K562 (cell line): ENCODE measurements around the gene CDS1. TPM values are rescaled to one million over a fixed set of nuclear protein-coding genes. Genes with fewer than 3 reads are reported as not detected.

ENCODE experiments used
- ATAC-seq: fragments of 200-7000 bp; cut with Tn5 transposase; 3 replicates; pipeline ENCODE4 v1.9.1; 2020; ENCODE audit warnings: moderate library complexity
- BruUV-seq: library from RNA; stranded (reverse); fragments of 400-500 nt; replicated peaks from 2 replicates; lab custom pipeline; 2021; lab: Mats Ljungman, UMichigan
- CTCF ChIA-PET: fragments of 300-600 bp; formaldehyde crosslinking; extraction: SDS; loops from one replicate; lab custom pipeline; 2021; ENCODE audit warnings: low intra/inter-chr PET ratio; lab: Yijun Ruan, JAX
- POLR2A ChIA-PET: fragments of 300-600, 350-650 bp; sonication (Branson Sonifier 250); formaldehyde crosslinking; extraction: SDS; loops from one replicate; lab custom pipeline; 2021; ENCODE audit warnings: antibody characterized with exemption, inconsistent platforms; lab: Yijun Ruan, JAX
- DNase-seq, 4 experiments: peaks; one replicate each; pipeline versions ENCODE4 v3.0.0 to v3.0.0-alpha.2; 2011 to 2018; ENCODE audit warnings: low spot score in 3 of 4, mixed read lengths in 3 of 4; ENCODE audit errors: extremely low read depth in 1 of 4
- FAIRE-seq: peaks from 2 replicates; lab custom pipeline; 2011; peaks lifted over from hg19 to GRCh38; lab: Jason Lieb, UNC
- H2AFZ ChIP-seq: 2 replicates; pipeline ENCODE4 v1.6.0; 2011; ENCODE audit warnings: low read depth, low read length, control low read depth, inconsistent platforms
- H3K27ac ChIP-seq: fragments of 200-600 bp; 3 replicates; pipeline ENCODE4 v1.8.0; 2011; ENCODE audit warnings: low read depth, mild to moderate bottlenecking, control low read depth, inconsistent platforms, low read length, moderate library complexity, mixed read lengths; ENCODE audit errors: extremely low read depth
- H3K27me3 ChIP-seq, 2 experiments: fragments of 300-600 bp in 1 of 2; 2 replicates in 1 of 2; 3 replicates in 1 of 2; pipeline versions ENCODE4 v1.6.0 to v1.8.0; 2011; ENCODE audit warnings: inconsistent platforms in 2 of 2, low read length in 2 of 2, mild to moderate bottlenecking in 1 of 2, mixed read lengths in 1 of 2, moderate library complexity in 1 of 2; ENCODE audit not compliant: control insufficient read depth in 2 of 2, insufficient read depth in 2 of 2
- H3K36me3 ChIP-seq: fragments of 300-600 bp; 3 replicates; pipeline ENCODE4 v1.8.0; 2011; ENCODE audit warnings: mild to moderate bottlenecking, low read length, inconsistent platforms; ENCODE audit not compliant: control insufficient read depth, insufficient read depth
- H3K4me1 ChIP-seq, 2 experiments: fragments of 200-600 bp in 1 of 2; replicated peaks in 1 of 2; 2 replicates in 1 of 2; 3 replicates in 1 of 2; pipeline versions ENCODE4 v1.5.1 to v1.8.0; 2011; ENCODE audit warnings: inconsistent platforms in 2 of 2, low read length in 2 of 2, mild to moderate bottlenecking in 1 of 2, mixed read lengths in 1 of 2, moderate library complexity in 1 of 2; ENCODE audit not compliant: control insufficient read depth in 2 of 2, insufficient read depth in 2 of 2
- H3K4me2 ChIP-seq: 2 replicates; pipeline ENCODE4 v1.6.1; 2011; ENCODE audit warnings: low read length, control low read depth, inconsistent platforms, mixed read lengths; ENCODE audit not compliant: insufficient read depth
- H3K4me3 ChIP-seq: fragments of 200-600 bp; sonication (generic), shearing (Covaris generic); 2 replicates; pipeline ENCODE4 v1.5.1; 2016; ENCODE audit warnings: control low read depth, inconsistent platforms
- H3K79me2 ChIP-seq: fragments of 200-600 bp; 3 replicates; pipeline ENCODE4 v1.8.0; 2011; ENCODE audit warnings: low read length, inconsistent platforms; ENCODE audit not compliant: control insufficient read depth, insufficient read depth
- H3K9ac ChIP-seq, 2 experiments: 2 replicates each; pipeline versions ENCODE4 v1.6.0 to v1.6.1; 2011; ENCODE audit warnings: low read depth in 2 of 2, low read length in 2 of 2, control low read depth in 1 of 2, inconsistent platforms in 1 of 2, mild to moderate bottlenecking in 1 of 2, mixed read lengths in 1 of 2; ENCODE audit not compliant: insufficient read depth in 1 of 2
- H3K9me1 ChIP-seq: one replicate; pipeline ENCODE4 v1.6.0; 2011; ENCODE audit warnings: inconsistent platforms, mild to moderate bottlenecking, low read length, moderate library complexity; ENCODE audit not compliant: control insufficient read depth, insufficient read depth
- H3K9me3 ChIP-seq: replicated peaks from 2 replicates; pipeline ENCODE4 v1.5.1; 2011; ENCODE audit warnings: low read depth, low read length, inconsistent platforms; ENCODE audit not compliant: control insufficient read depth, insufficient read depth
- H4K20me1 ChIP-seq: replicated peaks from 2 replicates; pipeline ENCODE4 v1.6.1; 2011; ENCODE audit warnings: low read length, inconsistent platforms, mixed read lengths; ENCODE audit not compliant: control insufficient read depth, insufficient read depth
- CHD2 ChIP-seq: IDR thresholded peaks from 2 replicates; pipeline ENCODE4 v1.6.1; 2011; ENCODE audit warnings: low read depth, low read length
- FIP1L1 ChIP-seq: fragments of 200-400 bp; formaldehyde crosslinking; IDR thresholded peaks from 2 replicates; pipeline ENCODE4 v1.6.1; 2018; ENCODE audit warnings: mild to moderate bottlenecking, low read depth, low read length; ENCODE audit not compliant: poor library complexity, severe bottlenecking
- HDAC1 ChIP-seq, 2 experiments: fragments of 450-650 bp; IDR thresholded peaks; 2 replicates each; pipeline ENCODE4 v1.6.1; 2016 to 2017; ENCODE audit warnings: inconsistent platforms in 1 of 2, mild to moderate bottlenecking in 1 of 2, moderate library complexity in 1 of 2
- HNRNPUL1 ChIP-seq: fragments of 200-400 bp; formaldehyde crosslinking; IDR thresholded peaks from 2 replicates; pipeline ENCODE4 v1.6.1; 2017; ENCODE audit warnings: low read length
- IFI16 ChIP-seq: fragments of 250-450 bp; sonication (Bioruptor Pico); IDR thresholded peaks from 2 replicates; pipeline ENCODE4 v2.1.2; 2022; ENCODE audit warnings: mild to moderate bottlenecking, inconsistent platforms
- MTA3 ChIP-seq: fragments of 450-650 bp; formaldehyde crosslinking; IDR thresholded peaks from 2 replicates; pipeline ENCODE4 v1.6.1; 2017; ENCODE audit warnings: mild to moderate bottlenecking, borderline replicate concordance
- PPARD ChIP-seq: fragments of 250-450 bp; sonication (Bioruptor Pico); IDR thresholded peaks from 2 replicates; pipeline ENCODE4 v1.8.0; 2022; ENCODE audit warnings: inconsistent platforms, mild to moderate bottlenecking, moderate library complexity
- SMAD3 ChIP-seq: fragments of 450-650 bp; formaldehyde crosslinking; conservative IDR thresholded peaks from 2 replicates; pipeline ENCODE4 v1.4.0; 2020; ENCODE audit warnings: mild to moderate bottlenecking
- SRSF9 ChIP-seq: fragments of 200-400 bp; formaldehyde crosslinking; IDR thresholded peaks from 2 replicates; pipeline ENCODE4 v1.6.1; 2017; ENCODE audit warnings: low read depth, low read length, borderline replicate concordance
- TSC22D4 ChIP-seq: fragments of 450-650 bp; IDR thresholded peaks from 2 replicates; pipeline ENCODE4 v1.6.1; 2016; ENCODE audit warnings: missing genetic modification characterization, missing biosample characterization, control low read depth
- ZNF3 ChIP-seq: fragments of 250-450 bp; sonication (Bioruptor Pico); IDR thresholded peaks from 2 replicates; pipeline ENCODE4 v1.5.0; 2021; ENCODE audit warnings: mild to moderate bottlenecking, moderate library complexity
- WGBS: fragments of 100-300 bp; shearing (Covaris generic); methylation state at CpG from one replicate; pipeline ENCODE4 v1.1.6; 2016; ENCODE audit warnings: low coverage, mixed read lengths; ENCODE audit not compliant: insufficient coverage; ENCODE audit errors: missing lambda C conversion rate; 5-methylcytosine and 5-hydroxymethylcytosine counted together
- in situ Hi-C: fragments of 300-500 bp; cut with MboI; formaldehyde crosslinking; loops from 4 replicates; pipeline ENCODE4 v1.15.0; 2018; ENCODE audit warnings: inconsistent platforms, mixed read lengths
- intact Hi-C: fragments of 100-400 bp; cut with micrococcal nuclease; formaldehyde crosslinking; loops from 2 replicates; pipeline ENCODE4 v1.14.2; 2022
- polyA plus RNA-seq, 8 experiments: library from polyadenylated mRNA; depleted of rRNA in 4 of 8; stranded (reverse) in 5 of 8; unstranded in 3 of 8; fragments of >200 nt; fragmentation: Nextera tagmentation in 2 of 8; fragmentation: Illumina TruSeq in 1 of 8; extraction: Ambion mirVana in 2 of 8; extraction: Trizol in 1 of 8; gene quantifications; 2 replicates each; pipeline versions ENCODE4 v1.2.1 to v1.2.3, GENCODE V29; 2011 to 2014; ENCODE audit warnings: inconsistent platforms in 1 of 8, missing spikeins in 1 of 8
- total RNA-seq, 7 experiments: library from RNA; depleted of rRNA in 6 of 7; stranded (reverse); fragments of >200 nt in 6 of 7; fragmentation: Illumina TruSeq in 2 of 7; extraction: Trizol in 2 of 7; gene quantifications; 2 replicates each; pipeline versions ENCODE4 v1.2.1 to v1.2.3, GENCODE V29; 2011 to 2021; ENCODE audit warnings: low replicate concordance in 1 of 7
- TF ChIP-seq, protein P1 (sequence below): fragments of 450-650 bp; IDR thresholded peaks from 2 replicates; pipeline ENCODE4 v1.6.1; 2018; ENCODE audit not compliant: partially characterized antibody
- TF ChIP-seq, protein P2 (sequence below): fragments of 250-450 bp; sonication (Bioruptor Pico); IDR thresholded peaks from 2 replicates; pipeline ENCODE4 v1.5.0; 2021; ENCODE audit warnings: mild to moderate bottlenecking, borderline replicate concordance
- TF ChIP-seq, protein P3 (sequence below): fragments of 450-650 bp; IDR thresholded peaks from 2 replicates; pipeline ENCODE4 v1.6.1; 2018; ENCODE audit warnings: mild to moderate bottlenecking, low read depth; ENCODE audit not compliant: partially characterized antibody

Gene CDS1
- total and polyA plus RNA-seq, 9 of the 15 experiments (the other 6 are each of a cell fraction or from before 2014, with no cell fraction given): 0.04 to 0.42 (median 0.15) TPM

DNA sequence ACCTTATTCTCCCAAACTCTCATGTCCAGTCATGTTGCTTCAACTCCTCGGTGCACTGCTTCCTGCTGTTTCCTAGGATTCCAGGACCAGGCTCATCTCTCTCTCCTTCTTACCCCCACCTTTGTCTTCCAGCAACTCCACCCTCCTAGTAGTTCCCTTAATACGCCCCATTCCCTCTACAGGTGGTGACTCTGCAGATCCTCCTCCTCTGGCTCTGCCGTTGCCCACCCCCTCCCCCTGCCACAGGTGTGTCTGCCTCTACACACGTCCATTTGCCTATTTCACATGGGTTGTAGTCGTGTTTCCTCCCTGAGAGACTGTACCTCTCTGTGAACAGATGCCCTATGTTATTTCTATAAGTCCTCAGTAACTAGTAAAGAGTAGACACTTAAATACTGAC is 32.4 kb downstream of the CDS1 start:
- ChIA-PET POLR2A (no interaction called here), CTCF (no interaction called here)
- H3K4me2 ChIP-seq: no peak overlapping the region
- FAIRE-seq (no peak), ATAC-seq (no peak), DNase-seq (no peak)
- H2AFZ ChIP-seq: no peak overlapping the region
- H3K4me1 ChIP-seq: no peaks in the 10 kb centered on the region
- H3K27me3 ChIP-seq: peaks cover 0 to 5% of the 10 kb centered on the region in 2 experiments; a peak in 2 of 5 replicates
- WGBS: 2% methylated on average over 5 of the region's 5 CpGs
- intact Hi-C loops: no loop called here
- no peaks in the 10 kb centered on the region for H4K20me1 ChIP-seq
- no peaks in the 10 kb centered on the region for H3K36me3 ChIP-seq
- in situ Hi-C loops: no loop called here
- H3K4me3 ChIP-seq: no peak overlapping the region
- no TSS peak for BruUV-seq
- no peaks in the 10 kb centered on the region for H3K9me3 ChIP-seq
- no peak overlapping the region for H3K9ac ChIP-seq
- H3K27ac ChIP-seq: no peak overlapping the region
- H3K9me1 ChIP-seq: no peaks in the 10 kb centered on the region
- no peaks in the 10 kb centered on the region for H3K79me2 ChIP-seq
- TF ChIP-seq ZNF3 (CRISPR knock-in tag) (no peak), HDAC1 (IDR thresholded peaks at IDR 0.05) (no peak), HNRNPUL1 (no peak), CHD2 (no peak), SMAD3 (CRISPR knock-in tag) (no peak), PPARD (CRISPR knock-in tag) (no peak), IFI16 (CRISPR knock-in tag) (no peak), SRSF9 (no peak), MTA3 (no peak), TSC22D4 (no peak), FIP1L1 (no peak)
- TF ChIP-seq, protein P1, sequence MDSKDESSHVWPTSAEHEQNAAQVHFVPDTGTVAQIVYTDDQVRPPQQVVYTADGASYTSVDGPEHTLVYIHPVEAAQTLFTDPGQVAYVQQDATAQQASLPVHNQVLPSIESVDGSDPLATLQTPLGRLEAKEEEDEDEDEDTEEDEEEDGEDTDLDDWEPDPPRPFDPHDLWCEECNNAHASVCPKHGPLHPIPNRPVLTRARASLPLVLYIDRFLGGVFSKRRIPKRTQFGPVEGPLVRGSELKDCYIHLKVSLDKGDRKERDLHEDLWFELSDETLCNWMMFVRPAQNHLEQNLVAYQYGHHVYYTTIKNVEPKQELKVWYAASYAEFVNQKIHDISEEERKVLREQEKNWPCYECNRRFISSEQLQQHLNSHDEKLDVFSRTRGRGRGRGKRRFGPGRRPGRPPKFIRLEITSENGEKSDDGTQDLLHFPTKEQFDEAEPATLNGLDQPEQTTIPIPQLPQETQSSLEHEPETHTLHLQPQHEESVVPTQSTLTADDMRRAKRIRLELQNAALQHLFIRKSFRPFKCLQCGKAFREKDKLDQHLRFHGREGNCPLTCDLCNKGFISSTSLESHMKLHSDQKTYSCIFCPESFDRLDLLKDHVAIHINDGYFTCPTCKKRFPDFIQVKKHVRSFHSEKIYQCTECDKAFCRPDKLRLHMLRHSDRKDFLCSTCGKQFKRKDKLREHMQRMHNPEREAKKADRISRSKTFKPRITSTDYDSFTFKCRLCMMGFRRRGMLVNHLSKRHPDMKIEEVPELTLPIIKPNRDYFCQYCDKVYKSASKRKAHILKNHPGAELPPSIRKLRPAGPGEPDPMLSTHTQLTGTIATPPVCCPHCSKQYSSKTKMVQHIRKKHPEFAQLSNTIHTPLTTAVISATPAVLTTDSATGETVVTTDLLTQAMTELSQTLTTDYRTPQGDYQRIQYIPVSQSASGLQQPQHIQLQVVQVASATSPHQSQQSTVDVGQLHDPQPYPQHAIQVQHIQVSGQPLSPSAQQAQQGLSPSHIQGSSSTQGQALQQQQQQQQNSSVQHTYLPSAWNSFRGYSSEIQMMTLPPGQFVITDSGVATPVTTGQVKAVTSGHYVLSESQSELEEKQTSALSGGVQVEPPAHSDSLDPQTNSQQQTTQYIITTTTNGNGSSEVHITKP: no peak
- TF ChIP-seq, protein P2, sequence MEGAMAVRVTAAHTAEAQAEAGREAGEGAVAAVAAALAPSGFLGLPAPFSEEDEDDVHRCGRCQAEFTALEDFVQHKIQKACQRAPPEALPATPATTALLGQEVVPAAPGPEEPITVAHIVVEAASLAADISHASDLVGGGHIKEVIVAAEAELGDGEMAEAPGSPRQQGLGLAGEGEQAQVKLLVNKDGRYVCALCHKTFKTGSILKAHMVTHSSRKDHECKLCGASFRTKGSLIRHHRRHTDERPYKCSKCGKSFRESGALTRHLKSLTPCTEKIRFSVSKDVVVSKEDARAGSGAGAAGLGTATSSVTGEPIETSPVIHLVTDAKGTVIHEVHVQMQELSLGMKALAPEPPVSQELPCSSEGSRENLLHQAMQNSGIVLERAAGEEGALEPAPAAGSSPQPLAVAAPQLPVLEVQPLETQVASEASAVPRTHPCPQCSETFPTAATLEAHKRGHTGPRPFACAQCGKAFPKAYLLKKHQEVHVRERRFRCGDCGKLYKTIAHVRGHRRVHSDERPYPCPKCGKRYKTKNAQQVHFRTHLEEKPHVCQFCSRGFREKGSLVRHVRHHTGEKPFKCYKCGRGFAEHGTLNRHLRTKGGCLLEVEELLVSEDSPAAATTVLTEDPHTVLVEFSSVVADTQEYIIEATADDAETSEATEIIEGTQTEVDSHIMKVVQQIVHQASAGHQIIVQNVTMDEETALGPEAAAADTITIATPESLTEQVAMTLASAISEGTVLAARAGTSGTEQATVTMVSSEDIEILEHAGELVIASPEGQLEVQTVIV (CRISPR knock-in tag): no peak
- TF ChIP-seq, protein P3, sequence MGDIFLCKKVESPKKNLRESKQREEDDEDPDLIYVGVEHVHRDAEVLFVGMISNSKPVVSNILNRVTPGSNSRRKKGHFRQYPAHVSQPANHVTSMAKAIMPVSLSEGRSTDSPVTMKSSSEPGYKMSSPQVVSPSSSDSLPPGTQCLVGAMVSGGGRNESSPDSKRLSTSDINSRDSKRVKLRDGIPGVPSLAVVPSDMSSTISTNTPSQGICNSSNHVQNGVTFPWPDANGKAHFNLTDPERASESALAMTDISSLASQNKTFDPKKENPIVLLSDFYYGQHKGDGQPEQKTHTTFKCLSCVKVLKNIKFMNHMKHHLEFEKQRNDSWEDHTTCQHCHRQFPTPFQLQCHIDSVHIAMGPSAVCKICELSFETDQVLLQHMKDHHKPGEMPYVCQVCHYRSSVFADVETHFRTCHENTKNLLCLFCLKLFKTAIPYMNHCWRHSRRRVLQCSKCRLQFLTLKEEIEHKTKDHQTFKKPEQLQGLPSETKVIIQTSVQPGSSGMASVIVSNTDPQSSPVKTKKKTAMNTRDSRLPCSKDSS: no peak
